GM19395 (cell line): ENCODE data around the gene DOHH.

Source experiments
- ATAC-seq: cut with Tn5 transposase; IDR thresholded peaks from one replicate; pipeline ENCODE4 v1.9.1; 2021; ENCODE audit warnings: mild to moderate bottlenecking, moderate library complexity; ENCODE audit not compliant: unreplicated experiment

Gene DOHH

GRCh38 chr19:3479834-3480215 is 20.6 kb downstream of the DOHH start:
- no peak for ATAC-seq

DNA sequence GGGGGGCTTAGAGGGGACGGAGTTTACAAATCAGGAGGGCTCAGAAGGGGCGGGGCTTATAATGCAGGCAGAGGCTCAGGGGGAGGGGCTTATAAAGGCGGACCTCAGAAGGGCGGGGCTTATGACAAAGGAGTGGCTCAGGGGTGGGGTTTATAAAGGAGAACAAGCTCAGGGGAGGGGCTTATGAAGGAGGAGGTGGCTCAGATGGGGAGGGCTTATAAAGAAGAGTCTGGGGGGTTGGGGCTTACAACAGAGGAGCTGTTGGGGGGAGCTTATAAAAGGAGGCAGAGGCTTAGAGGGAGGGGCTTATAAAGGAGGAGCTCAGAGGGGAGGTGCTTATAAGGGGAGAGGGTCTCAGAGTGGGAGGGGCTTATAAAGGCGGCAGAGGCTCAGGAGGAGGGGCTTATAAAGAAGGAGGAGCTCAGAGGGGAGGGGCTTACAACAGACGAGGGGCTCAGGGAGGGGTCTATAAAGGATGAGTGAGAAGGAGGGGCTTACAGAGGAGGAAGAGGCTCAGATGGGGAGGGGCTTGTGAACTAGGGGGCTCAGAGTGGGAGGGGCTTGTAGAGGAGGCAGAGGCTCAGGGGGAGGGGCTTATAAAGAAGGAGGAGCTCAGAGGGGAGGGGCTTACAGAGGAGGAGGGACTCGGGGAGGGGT is 21.2 kb downstream of the DOHH start:
- ATAC-seq: no peak

DNA sequence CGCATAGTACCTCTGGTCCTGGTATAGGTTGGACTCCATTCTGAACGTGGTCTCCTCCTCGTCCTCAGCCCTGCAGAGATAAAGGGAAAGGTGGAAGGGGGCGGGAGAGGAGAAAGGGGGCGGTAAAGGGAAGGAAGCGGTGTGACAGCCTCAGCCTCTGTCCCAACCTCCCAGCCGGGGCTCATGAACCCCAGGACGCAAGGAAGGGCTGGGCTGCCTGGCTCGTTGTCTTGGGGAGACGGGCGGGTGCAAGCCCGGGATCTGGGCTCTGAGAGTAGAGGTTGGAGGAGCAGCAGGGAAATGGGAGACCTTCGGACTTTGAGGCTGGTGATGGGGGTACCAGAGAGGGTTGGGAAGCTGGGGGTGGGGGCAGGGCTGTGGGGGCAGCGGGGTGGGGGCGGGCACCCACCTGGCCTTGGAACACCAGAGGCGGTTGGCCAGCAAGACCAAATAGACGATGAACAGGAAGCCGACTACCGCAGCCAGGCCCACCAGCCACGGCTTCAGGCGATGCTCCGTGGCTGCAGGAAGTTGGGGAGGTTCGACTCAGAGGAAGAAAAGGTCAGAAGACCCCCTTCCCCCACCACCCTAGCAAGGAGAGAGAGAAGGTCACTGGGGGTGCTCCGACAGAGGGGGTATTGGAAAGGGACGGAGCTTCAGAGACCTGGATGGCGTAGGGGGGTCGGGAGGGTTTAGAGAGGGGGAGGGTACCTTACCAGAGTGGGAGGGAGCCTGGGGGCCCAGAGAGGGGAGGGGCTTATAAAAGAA is 21.9 kb downstream of the DOHH start:
- ATAC-seq: no peak

DNA sequence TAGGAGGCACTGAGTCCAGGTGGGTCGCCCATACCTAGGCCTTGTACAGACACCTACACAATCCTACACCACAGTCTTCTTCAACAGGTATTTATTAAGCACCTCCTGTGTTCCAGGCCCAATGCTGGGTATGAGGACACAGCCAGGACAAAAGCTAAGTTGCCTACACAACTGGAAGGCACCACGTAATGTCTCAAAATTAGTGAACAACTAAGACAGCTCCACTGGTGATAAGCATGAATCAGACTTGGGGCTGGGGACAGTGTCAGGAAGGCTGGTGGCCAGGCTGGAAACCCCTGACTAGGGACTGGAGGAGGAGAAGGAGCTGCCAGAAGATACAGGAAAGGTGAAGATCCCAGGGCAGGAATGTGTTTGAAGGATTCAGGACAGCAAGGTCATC is 22.5 kb downstream of the DOHH start:
- no peak for ATAC-seq

GRCh38 chr19:3477506-3477905 is 23.0 kb downstream of the DOHH start:
- no peak for ATAC-seq

DNA sequence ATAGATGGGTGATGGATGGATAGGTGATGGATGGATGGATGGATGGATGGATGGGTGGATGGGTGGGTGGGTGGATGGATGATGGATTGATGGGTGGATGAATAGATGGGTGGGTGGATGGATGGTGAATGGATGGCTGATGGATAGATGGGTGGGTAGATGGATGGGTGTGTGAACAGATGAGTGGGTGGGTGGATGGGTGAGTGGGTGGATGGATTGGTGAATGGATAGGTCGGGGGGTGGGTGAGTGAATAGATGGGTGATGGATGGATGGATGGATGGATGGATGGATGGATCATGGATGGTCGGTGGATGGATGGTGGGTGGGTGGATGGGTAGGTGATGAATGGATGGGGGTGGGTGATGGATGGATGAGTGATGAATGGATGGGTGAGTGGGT is 23.6 kb downstream of the DOHH start:
- no peak for ATAC-seq

GRCh38 chr19:3475449-3475848 is 25.0 kb downstream of the DOHH start:
- no peak for ATAC-seq

GRCh38 chr19:3474614-3475013 is 25.9 kb downstream of the DOHH start:
- ATAC-seq: no peak

- ATAC-seq: no peak
Observed at GRCh38 chr19:3474010-3474409, 26.5 kb downstream of the DOHH start.

GRCh38 chr19:3471954-3472655 is 28.4 kb downstream of the DOHH start:
- ATAC-seq: no peak

GRCh38 chr19:3470500-3471128 is 29.9 kb downstream of the DOHH start:
- ATAC-seq: no peak

- ATAC-seq: no peak
Observed at GRCh38 chr19:3469638-3470499, 30.6 kb downstream of the DOHH start.

DNA sequence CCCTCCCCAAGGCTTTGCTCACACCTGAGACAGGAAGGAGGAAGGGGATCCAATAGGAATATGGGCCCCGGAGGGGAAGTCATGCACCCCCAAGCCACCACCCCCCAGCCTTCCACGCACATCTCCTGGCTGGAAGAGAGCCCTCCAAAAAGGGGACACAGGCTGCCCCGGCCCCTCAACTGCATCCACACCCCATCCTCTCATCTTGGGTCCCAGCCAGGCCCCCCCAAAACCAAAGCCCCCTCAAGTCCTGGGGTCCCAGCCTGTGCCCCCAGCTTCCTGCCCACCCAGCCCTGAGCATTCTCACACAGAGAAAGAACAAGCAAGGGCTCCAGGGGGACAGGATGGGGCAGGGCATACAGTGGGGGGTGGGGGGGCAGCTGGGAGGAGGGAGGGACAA is 32.3 kb downstream of the DOHH start:
- no peak for ATAC-seq

GRCh38 chr19:3467437-3468198 is 32.9 kb downstream of the DOHH start:
- no peak for ATAC-seq

DNA sequence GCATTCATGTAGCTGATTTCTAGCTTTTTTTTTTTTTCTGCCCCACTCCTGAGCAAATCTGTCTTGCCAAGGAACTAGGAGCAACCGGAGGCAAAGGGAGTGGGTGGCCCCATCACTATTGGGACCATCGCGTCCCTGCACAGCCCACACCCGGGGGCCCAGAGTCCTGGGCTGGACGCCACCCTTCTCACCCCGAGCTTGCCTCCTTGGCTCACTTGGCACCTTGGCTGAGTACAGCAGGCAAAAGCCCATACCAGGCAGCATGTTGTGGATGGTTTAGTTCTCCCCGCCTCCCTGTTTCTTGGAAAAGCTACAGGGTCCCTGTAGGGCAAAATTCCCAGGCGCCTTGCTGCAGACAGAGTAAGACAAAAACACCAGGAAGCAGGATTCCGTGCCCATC is 33.8 kb downstream of the DOHH start:
- no peak for ATAC-seq

GRCh38 chr19:3465552-3465951 is 34.9 kb downstream of the DOHH start:
- no peak for ATAC-seq

GRCh38 chr19:3464587-3465235 is 35.8 kb downstream of the DOHH start:
- no peak for ATAC-seq

DNA sequence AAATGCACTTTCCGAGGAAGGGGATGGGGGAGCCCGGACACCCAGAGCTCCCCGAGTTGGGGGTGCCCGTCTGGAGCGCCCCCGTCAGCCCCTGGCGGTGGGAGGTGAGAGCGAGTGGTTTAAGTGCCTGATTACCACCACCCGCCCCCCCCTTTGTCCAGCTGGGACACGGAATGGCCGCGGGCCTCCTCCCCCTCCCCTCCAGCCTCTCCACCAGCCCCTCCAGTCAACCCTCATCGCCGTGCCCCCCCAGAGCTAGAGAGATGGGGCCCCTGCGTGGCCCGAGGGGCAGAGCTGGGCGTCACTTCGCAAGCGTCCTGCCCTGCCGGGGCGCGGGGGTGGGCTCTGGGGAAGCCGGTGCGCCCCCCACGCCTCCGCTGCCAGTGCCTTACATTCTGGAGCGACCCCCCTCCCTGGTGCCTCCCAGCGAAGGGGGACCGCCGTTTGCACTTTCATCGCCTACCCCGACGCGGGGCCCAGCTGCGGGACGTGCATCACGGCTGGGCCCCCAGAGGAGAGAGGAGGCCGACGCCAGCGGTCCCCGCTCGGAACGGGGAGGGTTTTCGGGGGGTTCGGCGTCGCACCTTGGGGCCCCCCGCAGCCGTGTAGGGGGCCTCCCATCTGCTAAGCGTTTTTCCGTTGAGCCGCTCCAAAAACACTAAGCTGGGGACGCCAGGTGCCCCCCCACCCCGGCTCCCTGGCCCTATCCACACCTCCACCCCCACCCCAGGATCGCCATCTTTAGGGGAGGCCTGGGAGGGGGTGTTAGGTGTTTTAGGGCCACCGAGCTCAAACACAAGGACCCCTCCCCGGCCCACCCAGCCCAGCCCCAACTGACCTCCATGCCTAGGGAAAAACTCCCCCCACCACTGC is 36.5 kb downstream of the DOHH start:
- no peak for ATAC-seq
